Measurements from ENCODE around the gene PMPCB.
"Not testable (repeated sequence)": the region's sequence is repeated elsewhere in the genome, so short reads cannot be mapped to it uniquely, and the experiment has no call there.

PMPCB gene

GRCh38 chr7:103296901-103297836 lies at the start of gene PMPCB:
PMPCB (plus strand) TSS chr7:103297435; CDS start chr7:103297460, 25 bp downstream.
- DNase-seq: peak; percentile 93

- not testable (repeated sequence) for DNase-seq
Observed at GRCh38 chr7:103253699-103254506, 43.3 kb upstream of the PMPCB start.

DNA sequence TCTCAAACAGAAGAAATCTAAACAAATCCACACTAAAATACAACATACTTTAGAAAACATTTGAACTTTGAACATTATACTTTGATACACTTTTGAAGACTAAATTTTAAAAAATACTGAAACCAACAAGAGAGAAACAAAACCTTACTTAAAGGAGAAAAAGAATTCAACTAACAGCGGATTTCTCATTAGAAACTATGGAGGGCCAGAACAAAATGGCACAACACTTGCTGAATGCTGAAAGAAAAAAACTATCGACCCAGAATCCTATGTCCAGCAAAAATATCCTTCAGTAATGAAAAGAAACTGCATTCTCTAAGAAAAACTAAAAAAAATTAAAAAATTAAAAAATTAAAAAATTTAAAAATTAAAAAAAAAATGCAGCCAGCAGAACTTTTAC lies 33.2 kb upstream of the PMPCB start:
- DNase-seq: not testable (repeated sequence)

- not testable (repeated sequence) for DNase-seq
Observed at GRCh38 chr7:103266229-103266628, 31.0 kb upstream of the PMPCB start.

DNA sequence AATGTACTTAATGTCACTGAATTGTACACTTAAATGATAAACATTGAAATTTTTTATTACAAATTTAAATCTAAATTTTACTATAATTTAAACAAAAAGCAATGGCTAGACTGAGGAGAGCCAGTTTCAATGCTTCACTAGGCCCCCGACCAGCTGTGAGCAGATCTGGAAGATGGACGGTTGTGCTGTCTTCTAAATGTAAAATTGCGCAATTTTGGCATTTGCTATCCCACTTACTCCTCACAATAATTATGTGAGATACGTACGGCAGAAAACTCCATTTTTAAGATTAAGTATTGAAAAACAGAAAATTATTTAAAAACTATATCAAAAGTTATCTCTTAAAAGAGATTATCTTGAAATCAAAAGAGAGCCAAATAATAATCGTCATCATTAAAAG lies 23.9 kb upstream of the PMPCB start:
- DNase-seq: not testable (repeated sequence)

GRCh38 chr7:103274867-103275266 lies 22.4 kb upstream of the PMPCB start:
- DNase-seq: not testable (repeated sequence)

- DNase-seq: not testable (repeated sequence)
Observed at GRCh38 chr7:103278195-103278594, 19.0 kb upstream of the PMPCB start.

- DNase-seq: peak; percentile 33
Observed at GRCh38 chr7:103279636-103279962, 17.6 kb upstream of the PMPCB start.

DNA sequence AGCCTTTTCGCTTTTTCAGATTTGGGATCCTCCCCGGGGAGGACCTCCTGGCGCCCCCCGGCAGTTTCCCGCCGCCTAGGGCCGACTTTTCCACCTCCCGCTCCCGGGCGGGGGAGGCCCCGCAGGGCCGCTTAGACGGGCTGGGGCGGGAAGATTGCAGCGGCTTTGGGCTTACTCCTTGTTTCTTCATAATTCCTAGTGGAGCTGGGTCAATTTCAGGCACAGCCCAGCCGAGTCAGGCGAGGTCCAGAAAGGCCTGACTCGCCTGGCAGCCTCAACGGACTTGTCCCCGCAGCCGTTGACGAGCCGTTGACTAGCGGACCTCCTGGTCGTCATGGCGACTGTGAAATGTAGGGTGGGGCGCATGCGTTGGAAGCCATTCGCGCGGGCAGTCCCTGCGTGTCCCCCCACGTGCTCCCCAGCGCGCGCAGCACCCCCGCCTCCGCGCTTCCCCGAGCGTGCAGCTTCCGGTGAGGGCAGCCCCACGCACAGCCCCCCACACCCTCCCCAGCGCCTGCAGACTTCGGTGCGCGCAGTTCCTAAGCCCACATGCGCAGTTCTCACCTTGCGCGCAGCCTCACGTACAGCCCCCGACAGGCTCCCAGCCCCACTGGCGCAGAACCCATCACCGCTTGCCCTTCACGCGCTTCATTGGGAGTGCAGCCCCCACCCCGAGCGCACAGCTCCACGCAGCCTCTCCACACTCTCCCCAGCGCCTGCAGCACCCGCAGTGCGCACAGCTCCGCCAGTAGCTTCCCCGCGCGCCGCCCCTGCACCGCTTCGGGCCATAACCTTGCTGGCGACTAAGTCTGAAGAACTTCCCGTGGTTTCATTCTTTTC lies 17.1 kb upstream of the PMPCB start:
- peak; percentile 91 for DNase-seq

DNA sequence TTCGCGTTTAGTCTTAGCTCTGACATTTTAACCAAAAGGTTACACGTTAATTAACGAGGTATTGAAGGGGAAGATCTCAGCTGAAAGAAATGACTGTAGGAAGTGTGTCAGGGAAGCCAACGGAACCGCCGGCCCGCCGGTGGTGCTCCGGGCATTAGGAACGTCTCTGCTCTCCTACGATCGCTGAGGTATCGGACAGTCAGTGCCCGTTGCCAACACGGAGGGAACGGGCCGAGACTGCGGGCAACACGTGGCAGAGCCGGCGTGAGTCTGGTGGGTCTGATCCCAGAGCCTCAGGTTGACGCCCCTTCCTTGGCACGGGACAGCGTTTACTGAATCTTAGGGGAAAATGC lies 16.5 kb upstream of the PMPCB start:
- DNase-seq: not testable (repeated sequence)

DNA sequence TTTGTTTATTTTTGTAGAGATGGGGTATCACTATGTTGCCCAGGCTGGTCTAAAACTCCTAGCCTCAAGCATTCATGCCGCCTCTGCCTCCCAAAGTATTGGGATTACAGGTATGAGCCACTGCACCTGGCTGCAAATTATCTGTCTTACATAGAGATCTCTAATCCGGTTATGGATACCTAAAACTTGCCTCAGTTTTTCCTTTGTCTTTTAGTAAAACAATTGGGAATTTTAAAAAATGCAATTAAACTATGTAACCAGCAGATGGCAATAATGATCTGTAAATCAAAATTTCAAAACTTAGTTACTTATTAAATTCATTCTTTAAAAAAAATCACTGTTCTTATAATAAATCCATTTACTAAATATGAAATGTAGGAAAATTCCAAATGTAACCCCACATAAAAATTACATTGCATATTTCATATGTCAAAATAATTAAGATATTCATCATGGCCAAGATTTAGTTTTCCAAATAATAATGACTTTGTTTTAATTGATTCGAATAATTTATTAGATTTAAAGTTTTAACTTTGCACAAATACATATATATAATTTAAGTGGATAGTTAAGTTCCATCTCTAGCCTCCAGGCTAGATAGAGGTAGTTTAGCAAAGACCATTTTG lies 14.3 kb upstream of the PMPCB start:
- DNase-seq: not testable (repeated sequence)

DNA sequence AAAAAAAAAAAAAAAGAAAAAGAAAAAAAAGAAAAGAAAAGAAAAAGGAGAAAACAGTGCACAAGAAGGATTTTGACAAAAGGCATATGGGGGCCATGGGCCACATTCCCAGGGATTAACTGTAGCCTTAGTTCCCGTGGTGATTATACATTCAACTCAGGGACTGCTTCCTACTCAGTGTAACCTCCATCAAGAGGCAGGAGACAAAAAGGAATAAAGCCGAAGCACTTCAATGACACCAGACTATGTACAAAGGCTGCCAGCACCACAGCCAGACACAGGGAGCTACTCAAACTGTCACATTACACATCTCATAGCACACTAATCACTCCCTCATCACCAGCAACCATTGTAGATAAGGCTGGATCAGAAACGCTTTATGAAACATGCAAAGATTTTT lies 5.1 kb upstream of the PMPCB start:
- no peak for DNase-seq

DNA sequence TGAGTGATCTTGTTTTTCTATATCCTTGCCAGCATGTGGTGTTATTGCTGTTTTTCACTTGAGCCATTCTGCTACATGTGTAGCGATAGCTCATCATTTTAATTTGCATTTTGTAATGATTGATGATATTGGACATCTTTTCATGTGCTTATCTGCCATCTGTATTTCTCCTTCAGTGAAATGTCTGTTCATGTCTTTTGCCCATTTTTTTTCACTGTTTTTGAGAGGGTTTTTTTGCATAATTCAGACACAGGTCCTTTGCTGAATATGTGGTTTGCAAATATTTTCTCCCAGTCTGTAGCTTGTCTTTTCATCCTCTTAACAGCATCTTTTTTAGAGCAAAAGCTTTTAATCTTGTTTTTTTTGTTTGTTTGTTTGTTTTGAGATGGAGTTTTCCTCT lies 3.7 kb upstream of the PMPCB start:
- DNase-seq: no peak

GRCh38 chr7:103297837-103298179 lies 573 bp downstream of the PMPCB start:
- no peak for DNase-seq

GRCh38 chr7:103299660-103300059 lies 2.4 kb downstream of the PMPCB start:
- no peak for DNase-seq

DNA sequence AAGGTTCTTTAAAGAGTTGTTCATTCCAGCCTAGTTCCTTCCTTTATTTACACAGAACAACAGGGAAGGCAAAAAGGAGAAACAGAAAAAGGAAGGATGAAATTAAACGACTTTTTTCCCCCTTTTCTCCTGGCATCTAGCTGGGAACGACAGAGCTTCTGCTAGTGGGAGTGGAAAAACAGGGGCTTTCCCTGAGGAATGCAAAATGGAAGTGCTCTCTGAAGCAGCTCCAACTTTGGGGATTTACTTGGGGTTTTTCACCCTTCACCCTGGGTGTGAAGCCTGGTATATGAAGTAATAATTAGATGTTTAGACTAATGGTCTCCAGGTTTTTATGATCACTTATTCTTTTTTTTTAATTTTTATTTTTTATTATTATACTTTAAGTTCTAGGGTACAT lies 4.2 kb downstream of the PMPCB start:
- no peak for DNase-seq

DNA sequence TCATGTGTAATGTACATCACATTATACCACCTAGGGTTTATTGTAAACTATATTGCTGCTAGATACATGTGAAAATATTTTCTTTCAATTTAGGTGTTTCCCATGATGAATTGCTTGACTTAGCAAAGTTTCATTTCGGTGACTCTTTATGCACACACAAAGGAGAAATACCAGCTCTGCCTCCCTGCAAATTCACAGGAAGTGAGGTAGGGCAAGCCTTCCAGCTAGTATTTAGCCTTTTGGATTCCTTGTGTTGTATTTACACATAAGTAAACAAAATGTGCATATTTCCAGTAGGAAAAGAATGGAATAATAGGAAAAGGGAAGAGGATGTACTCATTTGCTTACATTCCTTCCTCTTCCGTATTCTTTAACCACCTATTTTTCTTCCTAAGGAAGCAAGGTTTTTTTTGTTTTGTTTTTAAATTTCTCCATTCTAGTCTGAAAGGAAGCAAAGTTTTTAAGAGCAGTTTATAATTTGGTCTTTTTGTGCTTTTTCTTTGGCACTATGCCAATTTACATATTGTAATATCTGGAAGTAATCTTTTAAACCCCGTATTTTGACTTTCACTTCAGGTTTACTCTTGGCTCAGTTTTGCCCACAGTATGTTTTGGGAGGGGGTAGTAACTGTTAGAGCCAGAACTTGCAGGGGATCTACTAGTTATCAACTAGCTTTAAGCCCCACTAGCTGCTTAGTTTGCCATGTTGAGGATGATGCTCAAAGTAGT lies 10.4 kb downstream of the PMPCB start:
- no peak for DNase-seq

GRCh38 chr7:103314852-103315251 lies 17.6 kb downstream of the PMPCB start:
- DNase-seq: no peak

- DNase-seq: no peak
Observed at GRCh38 chr7:103316380-103316941, 19.2 kb downstream of the PMPCB start.

- DNase-seq: no peak
Observed at GRCh38 chr7:103317009-103317408, 19.8 kb downstream of the PMPCB start.

GRCh38 chr7:103325744-103326143 lies 28.5 kb downstream of the PMPCB start:
- DNase-seq: no peak

DNA sequence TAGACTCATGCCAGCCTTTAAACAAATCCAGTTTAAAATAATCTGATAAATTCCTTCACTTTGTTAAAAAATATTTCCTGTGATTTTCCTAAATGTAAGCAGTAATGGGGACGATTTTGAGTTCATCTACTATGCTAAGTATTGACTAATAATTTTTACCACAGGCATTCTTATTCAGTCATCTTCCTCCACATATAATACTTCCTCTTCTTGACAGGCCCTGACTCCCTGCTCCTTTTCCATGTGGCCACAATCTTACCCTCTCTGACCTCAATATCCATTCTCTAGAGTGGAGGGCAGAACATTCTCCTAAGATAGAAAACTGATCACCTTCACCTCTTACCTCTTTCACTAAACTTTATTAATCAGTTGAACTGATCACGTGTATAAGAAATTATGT lies 39.5 kb downstream of the PMPCB start:
- DNase-seq: no peak
